Measurements from ENCODE around the gene SLC39A6. TPM values are rescaled to one million over a fixed set of nuclear protein-coding genes. Genes with fewer than 3 reads are reported as not detected.
"Not testable (repeated sequence)": the region's sequence is repeated elsewhere in the genome, so short reads cannot be mapped to it uniquely, and the experiment has no call there.

The SLC39A6 gene
- total RNA-seq, 2 experiments from 2014 or later, result 20.6 to 20.8 TPM

GRCh38 chr18:36169938-36170337 is 40.8 kb upstream of the SLC39A6 start:
- H3K9me3 Mint-ChIP-seq, result no peaks in the 10 kb centered on the region
- no peaks in the 10 kb centered on the region for H3K4me1 Mint-ChIP-seq (ENCODE audit: low read depth)
- no peak for TF ChIP-seq CTCF (IDR thresholded peaks at IDR 0.05)
- no peaks in the 10 kb centered on the region for H3K27me3 Mint-ChIP-seq
- POLR2A ChIA-PET, result no interaction called here
- no peak for ATAC-seq
- no peak overlapping the region for H3K27ac Mint-ChIP-seq
- intact Hi-C loops (cut with micrococcal nuclease), result no loop called here
- DNase-seq, result no peak
- CTCF ChIA-PET, result interaction anchor here (0.5 kb wide), 1 partner anchor 95 kb away, joined by 5 read pairs; no protein-coding TSS in a partner anchor
- no peak overlapping the region for H3K4me3 Mint-ChIP-seq
- peaks cover 43% of the 10 kb centered on the region for H3K36me3 Mint-ChIP-seq (ENCODE audit: low read depth)

GRCh38 chr18:36168296-36168695 is 39.2 kb upstream of the SLC39A6 start:
- Mint-ChIP-seq H3K27ac (peak overlapping the region; percentile 67), H3K36me3 (ENCODE audit: low read depth) (peaks cover 46% of the 10 kb centered on the region)
- DNase-seq; H3K9me3 Mint-ChIP-seq; H3K4me1 Mint-ChIP-seq (ENCODE audit: low read depth); CTCF ChIA-PET; ATAC-seq; intact Hi-C loops (cut with micrococcal nuclease); H3K27me3 Mint-ChIP-seq; H3K4me3 Mint-ChIP-seq; POLR2A ChIA-PET: not testable (repeated sequence)

- peak overlapping the region; percentile 67 for H3K27ac Mint-ChIP-seq
- no peaks in the 10 kb centered on the region for H3K27me3 Mint-ChIP-seq
- DNase-seq (no peak), ATAC-seq (no peak)
- ChIA-PET POLR2A (no interaction called here), CTCF (no interaction called here)
- intact Hi-C loops (cut with micrococcal nuclease), result no loop called here
- H3K4me1 Mint-ChIP-seq (ENCODE audit: low read depth), result peaks cover 3% of the 10 kb centered on the region
- H3K9me3 Mint-ChIP-seq, result no peaks in the 10 kb centered on the region
- H3K4me3 Mint-ChIP-seq, result no peak overlapping the region
- H3K36me3 Mint-ChIP-seq (ENCODE audit: low read depth), result peaks cover 49% of the 10 kb centered on the region
- TF ChIP-seq CTCF (IDR thresholded peaks at IDR 0.05), result no peak
Observed at GRCh38 chr18:36167692-36168218, 38.6 kb upstream of the SLC39A6 start.

GRCh38 chr18:36162981-36163380 is 33.8 kb upstream of the SLC39A6 start:
- CTCF ChIA-PET, result no interaction called here
- POLR2A ChIA-PET, result interaction anchor here (1.0 to 1.2 kb wide), 2 partner anchors 33 to 35 kb away, joined by 3 read pairs; no protein-coding TSS in a partner anchor

DNA sequence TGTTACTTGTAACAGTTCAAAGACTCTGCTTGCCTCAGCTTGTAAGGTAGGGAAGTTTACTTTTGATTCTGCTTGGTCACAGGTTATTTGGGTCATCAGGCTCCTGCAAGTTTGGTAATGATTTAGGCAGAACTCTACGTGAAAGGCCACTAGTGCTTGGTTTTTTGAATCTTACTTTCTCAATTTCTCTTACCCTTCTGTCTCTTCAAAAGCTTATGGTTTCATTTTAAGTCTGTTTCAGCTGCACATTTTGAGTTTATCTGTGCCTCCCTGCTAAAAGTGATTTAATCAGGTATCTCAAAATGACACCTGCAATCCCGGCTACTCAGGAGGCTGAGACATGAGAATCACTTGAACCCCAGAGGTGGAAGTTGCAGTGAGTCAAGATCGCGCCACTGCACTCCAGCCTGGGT is 31.8 kb upstream of the SLC39A6 start:
- no peaks in the 10 kb centered on the region for H3K27me3 Mint-ChIP-seq
- H3K4me3 Mint-ChIP-seq, result no peak overlapping the region
- no peak for TF ChIP-seq CTCF (IDR thresholded peaks at IDR 0.05)
- POLR2A ChIA-PET, result no interaction called here
- DNase-seq, result no peak
- ATAC-seq, result no peak
- peak overlapping the region; percentile 1 for H3K27ac Mint-ChIP-seq
- H3K36me3 Mint-ChIP-seq (ENCODE audit: low read depth), result peaks cover 48% of the 10 kb centered on the region
- CTCF ChIA-PET, result interaction anchor here (1.4 to 2.8 kb wide), 2 partner anchors 123 to 143 kb away, joined by 3 to 9 read pairs; no protein-coding TSS in a partner anchor
- intact Hi-C loops (cut with micrococcal nuclease), result no loop called here
- no peaks in the 10 kb centered on the region for H3K9me3 Mint-ChIP-seq
- peaks cover 14% of the 10 kb centered on the region for H3K4me1 Mint-ChIP-seq (ENCODE audit: low read depth)

More at GRCh38 chr18:36162981-36163380, 33.8 kb upstream of the SLC39A6 start:
- H3K36me3 Mint-ChIP-seq (ENCODE audit: low read depth), result peaks cover 51% of the 10 kb centered on the region
- no peak for ATAC-seq
- H3K27me3 Mint-ChIP-seq, result no peaks in the 10 kb centered on the region
- H3K4me3 Mint-ChIP-seq, result no peak overlapping the region
- H3K9me3 Mint-ChIP-seq, result no peaks in the 10 kb centered on the region
- peak overlapping the region; percentile 13 for H3K27ac Mint-ChIP-seq
- no peak for TF ChIP-seq CTCF (IDR thresholded peaks at IDR 0.05)
- DNase-seq, result no peak
- intact Hi-C loops (cut with micrococcal nuclease), result no loop called here
- peaks cover 9% of the 10 kb centered on the region for H3K4me1 Mint-ChIP-seq (ENCODE audit: low read depth)

Measured in activated CD8-positive, alpha-beta T cell treated with anti-CD3 and anti-CD28 coated beads for 36 hours (primary cell).